ENCODE measurements around the gene PRMT5.

The PRMT5 gene

DNA sequence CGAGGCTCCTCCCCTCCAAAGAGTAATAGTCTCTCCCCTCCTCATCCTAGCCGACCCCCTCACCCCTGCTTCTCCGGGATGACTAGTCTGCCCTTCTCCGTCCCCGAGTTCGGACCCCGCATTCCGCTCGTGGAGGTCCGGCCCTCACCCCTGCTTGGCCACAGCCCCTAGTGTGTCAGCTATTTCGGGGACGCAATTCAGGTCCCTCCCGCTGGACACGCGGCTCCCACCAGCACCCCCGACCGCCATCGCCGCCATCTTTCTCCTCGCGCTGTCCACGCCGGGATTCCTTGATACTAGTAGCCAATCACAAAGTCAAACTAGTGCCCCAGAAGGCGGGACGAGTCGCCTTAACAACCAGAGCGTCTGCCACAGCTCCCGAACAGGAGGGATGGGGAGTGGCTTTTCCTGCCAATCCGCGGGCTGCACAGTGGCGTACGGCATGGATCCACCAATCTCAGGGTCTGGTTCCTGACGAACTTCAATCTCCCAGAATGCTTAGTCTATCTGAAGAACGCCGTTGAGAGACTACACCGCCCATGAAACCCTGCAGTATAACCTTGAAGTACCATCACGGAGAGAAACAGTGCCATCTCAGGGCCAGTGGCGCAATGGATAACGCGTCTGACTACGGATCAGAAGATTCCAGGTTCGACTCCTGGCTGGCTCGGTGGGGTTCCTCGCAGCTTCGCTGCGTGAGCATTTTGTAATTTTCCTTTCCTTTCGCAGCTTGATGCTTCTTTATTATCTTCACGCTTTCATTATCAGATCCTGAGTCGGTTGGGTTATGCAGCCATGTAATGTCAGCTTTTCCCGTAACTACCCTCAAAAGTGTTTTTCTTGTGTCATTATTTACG lies at the start of gene PRMT5:
Gene PRMT5 (minus strand): TSS at position 273 of the 857 bp plus-strand sequence. CDS start 15 bp downstream, at position 258.
- DNase-seq (ENCODE audit: extremely low spot score), result peak; percentile 93
- peak; percentile 48; the same call in 1 of the 2 replicates for TF ChIP-seq TARDBP (IDR thresholded peaks at IDR 0.05)
- TF ChIP-seq L3MBTL2 (conservative IDR thresholded peaks at IDR 0.05), result peak; percentile 51; the same call in 1 of the 2 replicates
- TF ChIP-seq LEF1 (IDR thresholded peaks at IDR 0.05; ENCODE audit: borderline replicate concordance), result no peak
- TF ChIP-seq, protein P1, sequence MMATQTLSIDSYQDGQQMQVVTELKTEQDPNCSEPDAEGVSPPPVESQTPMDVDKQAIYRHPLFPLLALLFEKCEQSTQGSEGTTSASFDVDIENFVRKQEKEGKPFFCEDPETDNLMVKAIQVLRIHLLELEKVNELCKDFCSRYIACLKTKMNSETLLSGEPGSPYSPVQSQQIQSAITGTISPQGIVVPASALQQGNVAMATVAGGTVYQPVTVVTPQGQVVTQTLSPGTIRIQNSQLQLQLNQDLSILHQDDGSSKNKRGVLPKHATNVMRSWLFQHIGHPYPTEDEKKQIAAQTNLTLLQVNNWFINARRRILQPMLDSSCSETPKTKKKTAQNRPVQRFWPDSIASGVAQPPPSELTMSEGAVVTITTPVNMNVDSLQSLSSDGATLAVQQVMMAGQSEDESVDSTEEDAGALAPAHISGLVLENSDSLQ (IDR thresholded peaks at IDR 0.05), result peak; percentile 86
- no peak for TF ChIP-seq SUZ12 (IDR thresholded peaks at IDR 0.05)
- TF ChIP-seq SP1 (IDR thresholded peaks at IDR 0.05), result no peak
- TF ChIP-seq CTBP1 (IDR thresholded peaks at IDR 0.05; ENCODE audit: borderline replicate concordance), result peak; percentile 26; the same call in 1 of the 2 replicates
- TF ChIP-seq FOXA1 (IDR thresholded peaks at IDR 0.05), result no peak
- peak; percentile 59; the same call in 1 of the 2 replicates for TF ChIP-seq NFRKB (IDR thresholded peaks at IDR 0.05)
- no peak for TF ChIP-seq FOXK2 (IDR thresholded peaks at IDR 0.05)
- ChIA-PET POLR2A (interaction anchor here (0.6 to 4.6 kb wide), 13 partner anchors 10 to 166 kb away, joined by 3 to 50 read pairs (median 6); partner anchors contain the start of genes AJUBA, HAUS4 and RBM23), CTCF (interaction anchor here (0.6 to 3.0 kb wide), 20 partner anchors 10 to 1959 kb away, joined by 3 to 21 read pairs (median 5); partner anchors contain the start of genes HAUS4, LRP10 and RBM23)

DNA sequence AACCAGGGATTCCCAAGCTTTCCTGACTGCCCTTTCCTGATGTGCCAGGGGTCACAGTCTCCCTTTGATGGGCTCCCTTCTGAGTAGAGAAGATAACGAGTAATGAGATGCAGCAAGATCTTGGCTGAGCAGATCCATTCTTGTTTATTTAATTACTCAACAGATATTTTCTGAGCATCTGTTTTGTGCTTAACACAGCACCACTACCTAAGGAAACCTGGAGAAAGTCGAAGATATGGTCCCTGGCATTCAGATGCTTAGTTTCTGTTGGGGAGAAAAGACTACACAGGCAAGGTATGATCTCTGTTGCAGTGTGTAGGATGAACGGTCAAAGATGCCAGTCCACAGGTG lies 49.3 kb upstream of the PRMT5 start:
- no peak for TF ChIP-seq TARDBP (IDR thresholded peaks at IDR 0.05)
- no peak for TF ChIP-seq FOXM1 (IDR thresholded peaks at IDR 0.05; ENCODE audit: borderline replicate concordance)
- no peak for TF ChIP-seq L3MBTL2 (conservative IDR thresholded peaks at IDR 0.05)
- TF ChIP-seq FOXA1 (IDR thresholded peaks at IDR 0.05), result no peak
- no peak for TF ChIP-seq HDGF (IDR thresholded peaks at IDR 0.05; ENCODE audit: borderline replicate concordance)
- no peak for TF ChIP-seq ZNF384 (IDR thresholded peaks at IDR 0.05)
- TF ChIP-seq LEF1 (IDR thresholded peaks at IDR 0.05; ENCODE audit: borderline replicate concordance), result no peak
- TF ChIP-seq ARNT (IDR thresholded peaks at IDR 0.05), result no peak
- no peak for TF ChIP-seq SUZ12 (IDR thresholded peaks at IDR 0.05)
- ChIA-PET POLR2A (interaction anchor here (0.9 to 3.9 kb wide), 8 partner anchors 10 to 342 kb away, joined by 3 to 27 read pairs (median 16); partner anchors contain the start of genes CDH24, HAUS4 and PRMT5), CTCF (interaction anchor here (1.5 to 3.3 kb wide), 4 partner anchors 8 to 90 kb away, joined by 4 to 29 read pairs (median 8); no protein-coding TSS in a partner anchor)
- no peak for DNase-seq (ENCODE audit: extremely low spot score)

DNA sequence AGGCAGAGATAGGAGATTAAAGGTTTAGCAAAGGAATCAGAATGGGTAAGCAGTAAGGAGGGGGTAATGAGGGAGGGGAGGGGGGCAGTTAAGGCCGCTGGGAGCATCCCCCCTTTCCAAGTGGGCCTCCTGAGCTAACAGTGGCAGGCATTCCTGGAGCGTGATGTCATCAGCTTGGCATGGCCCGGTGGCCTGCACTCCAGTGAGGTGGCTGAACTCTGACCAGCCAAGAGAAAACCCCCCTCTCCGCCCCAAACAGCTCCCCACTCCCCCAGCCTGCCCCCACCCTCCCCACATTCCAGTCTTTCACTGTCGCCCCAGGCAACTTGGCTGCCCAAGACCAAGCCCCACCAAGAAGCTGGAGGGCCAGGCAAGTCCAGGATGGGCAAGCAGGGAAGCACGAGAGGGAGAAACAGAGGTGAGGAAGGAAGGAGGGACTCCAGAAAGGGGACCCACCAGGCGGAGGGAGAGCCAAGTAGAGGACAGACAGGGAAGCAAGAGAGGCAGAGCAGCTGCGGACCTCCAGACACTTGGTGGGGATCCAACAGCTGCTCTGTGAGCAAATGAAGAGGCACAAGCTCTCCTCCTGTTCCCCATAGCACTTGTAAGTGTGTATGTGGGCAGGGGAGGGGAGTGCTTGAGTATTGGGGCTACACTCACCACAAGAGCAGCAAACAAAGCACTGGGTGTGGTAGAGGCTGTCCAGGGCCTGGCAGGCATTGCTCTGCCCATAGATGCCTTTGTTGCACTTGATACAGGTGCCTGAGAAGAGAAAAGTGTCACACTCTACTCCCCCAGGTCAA lies 48.7 kb upstream of the PRMT5 start:
- no peak for DNase-seq (ENCODE audit: extremely low spot score)
- CTCF ChIA-PET, result interaction anchor here (1.3 to 3.3 kb wide), 6 partner anchors 9 to 91 kb away, joined by 4 to 29 read pairs (median 7); no protein-coding TSS in a partner anchor
- TF ChIP-seq TARDBP (IDR thresholded peaks at IDR 0.05) (no peak), HDGF (IDR thresholded peaks at IDR 0.05; ENCODE audit: borderline replicate concordance) (no peak), CTBP1 (IDR thresholded peaks at IDR 0.05; ENCODE audit: borderline replicate concordance) (no peak), ZNF384 (IDR thresholded peaks at IDR 0.05) (no peak), FOXK2 (IDR thresholded peaks at IDR 0.05) (no peak), ARNT (IDR thresholded peaks at IDR 0.05) (no peak), FOXA1 (IDR thresholded peaks at IDR 0.05) (no peak)
- TF ChIP-seq, protein P1 (IDR thresholded peaks at IDR 0.05), result no peak
- POLR2A ChIA-PET, result interaction anchor here (0.9 to 7.3 kb wide), 14 partner anchors 6 to 343 kb away, joined by 3 to 56 read pairs (median 7); partner anchors contain the start of genes AJUBA, CDH24, HAUS4 and PRMT5

DNA sequence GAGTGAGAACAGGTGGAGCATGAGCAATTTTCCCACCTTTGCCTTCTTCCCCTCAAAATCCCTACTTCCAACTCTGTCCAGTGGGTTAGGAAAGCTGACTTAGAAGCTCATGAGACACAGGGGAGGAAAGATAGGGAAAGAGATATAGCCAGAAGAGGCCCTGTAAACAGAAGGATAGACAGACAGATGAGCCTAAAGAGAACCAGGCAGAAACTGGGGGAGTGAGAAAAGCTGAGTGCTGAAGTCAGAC lies 48.2 kb upstream of the PRMT5 start:
- ChIA-PET CTCF (interaction anchor here (1.2 to 3.3 kb wide), 7 partner anchors 9 to 91 kb away, joined by 5 to 29 read pairs (median 7); no protein-coding TSS in a partner anchor), POLR2A (interaction anchor here (1.0 to 7.3 kb wide), 16 partner anchors 7 to 118 kb away, joined by 3 to 56 read pairs (median 6); partner anchors contain the start of genes AJUBA, C14orf119, CDH24 and HAUS4)
- no peak for TF ChIP-seq FOXM1 (IDR thresholded peaks at IDR 0.05; ENCODE audit: borderline replicate concordance)
- TF ChIP-seq ZNF384 (IDR thresholded peaks at IDR 0.05), result no peak
- no peak for TF ChIP-seq FOXK2 (IDR thresholded peaks at IDR 0.05)
- no peak for TF ChIP-seq TARDBP (IDR thresholded peaks at IDR 0.05)
- no peak for TF ChIP-seq CTBP1 (IDR thresholded peaks at IDR 0.05; ENCODE audit: borderline replicate concordance)
- TF ChIP-seq SP1 (IDR thresholded peaks at IDR 0.05), result no peak
- TF ChIP-seq HDGF (IDR thresholded peaks at IDR 0.05; ENCODE audit: borderline replicate concordance), result no peak
- no peak for TF ChIP-seq ARNT (IDR thresholded peaks at IDR 0.05)
- no peak for DNase-seq (ENCODE audit: extremely low spot score)

DNA sequence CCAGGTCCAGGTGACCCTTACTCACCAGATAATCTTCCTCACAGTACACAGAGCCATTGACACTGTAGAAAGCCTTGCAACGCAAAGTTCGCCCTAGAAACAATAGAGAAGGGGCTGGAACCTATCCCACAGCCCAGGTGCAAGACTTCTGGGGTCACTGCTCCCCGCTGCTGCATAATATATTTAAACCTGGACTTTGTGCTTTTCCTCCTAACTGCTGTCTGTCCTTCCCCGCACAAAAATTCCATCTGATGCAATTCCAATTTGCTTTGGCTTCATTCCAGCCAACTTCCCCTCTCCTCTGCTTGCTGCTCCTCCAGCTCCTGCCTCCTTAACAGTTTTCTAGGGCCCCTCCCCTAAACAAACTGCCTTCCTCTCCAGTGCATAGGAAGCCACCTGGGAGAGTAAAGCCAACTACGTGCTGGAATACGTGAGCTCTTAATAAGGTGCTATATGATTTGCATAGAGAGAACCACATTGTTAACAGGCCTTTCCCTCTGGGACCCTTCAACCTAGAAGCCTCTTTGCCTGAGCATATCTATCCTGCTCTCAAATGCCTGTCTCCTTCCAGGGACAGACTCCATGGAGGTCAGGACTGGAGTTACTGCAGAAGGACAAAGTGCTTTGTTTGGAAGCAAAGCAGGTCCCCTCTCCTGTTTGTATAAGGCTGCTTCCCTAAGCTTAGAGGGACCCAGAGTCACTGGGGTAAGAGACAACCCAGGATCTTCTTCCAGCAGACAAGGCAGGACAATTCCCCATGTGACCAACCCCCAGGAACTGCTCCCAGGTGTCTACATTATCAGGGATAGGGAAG lies 47.7 kb upstream of the PRMT5 start:
- POLR2A ChIA-PET, result interaction anchor here (1.0 to 7.3 kb wide), 17 partner anchors 7 to 119 kb away, joined by 3 to 56 read pairs (median 5); partner anchors contain the start of genes AJUBA, C14orf119, CDH24 and HAUS4

More for the DNA sequence above, 47.7 kb upstream of the PRMT5 start:
- no peak for DNase-seq (ENCODE audit: extremely low spot score)
- CTCF ChIA-PET, result interaction anchor here (0.7 to 3.3 kb wide), 8 partner anchors 10 to 95 kb away, joined by 3 to 29 read pairs (median 7); no protein-coding TSS in a partner anchor
- no peak for TF ChIP-seq ELF4 (IDR thresholded peaks at IDR 0.05)
- TF ChIP-seq L3MBTL2 (conservative IDR thresholded peaks at IDR 0.05), result no peak
- no peak for TF ChIP-seq SP1 (IDR thresholded peaks at IDR 0.05)
- no peak for TF ChIP-seq HDGF (IDR thresholded peaks at IDR 0.05; ENCODE audit: borderline replicate concordance)
- no peak for TF ChIP-seq SUZ12 (IDR thresholded peaks at IDR 0.05)
- no peak for TF ChIP-seq ARNT (IDR thresholded peaks at IDR 0.05)
- TF ChIP-seq, protein P1 (IDR thresholded peaks at IDR 0.05), result no peak
- no peak for TF ChIP-seq CTBP1 (IDR thresholded peaks at IDR 0.05; ENCODE audit: borderline replicate concordance)
- TF ChIP-seq ZNF384 (IDR thresholded peaks at IDR 0.05), result no peak
- no peak for TF ChIP-seq FOXM1 (IDR thresholded peaks at IDR 0.05; ENCODE audit: borderline replicate concordance)
- no peak for TF ChIP-seq FOXA1 (IDR thresholded peaks at IDR 0.05)
- TF ChIP-seq TARDBP (IDR thresholded peaks at IDR 0.05), result no peak
- no peak for TF ChIP-seq BHLHE40 (IDR thresholded peaks at IDR 0.05; ENCODE audit: borderline replicate concordance)
- no peak for TF ChIP-seq NFRKB (IDR thresholded peaks at IDR 0.05)

Measured in HEK293T (cell line).